ENCODE results near the gene DDX54. TPM values are rescaled to one million over a fixed set of nuclear protein-coding genes. Genes with fewer than 3 reads are reported as not detected.

The DDX54 gene
- total RNA-seq, 1 donor from 2014 or later, result 97.0 TPM

GRCh38 chr12:113136128-113136989 is 48.9 kb downstream of the DDX54 start:
- DNase-seq (ENCODE audit: low spot score in 2 of 2), result no peak

GRCh38 chr12:113135178-113136127 is 49.8 kb downstream of the DDX54 start, which contains the start of gene RASAL1:
Gene RASAL1, minus strand, starts transcription at chr12:113135761. Its CDS starts 299 bp downstream, at chr12:113135462.
- Histone ChIP-seq H3K4me3 (peak within 1 kb of the TSS in 1 of 2 donors; percentile 40), H3K36me3 (no peaks in the 10 kb centered on the region), H3K9me3 (no peaks in the 10 kb centered on the region), H3K27me3 (no peaks in the 10 kb centered on the region), H3K27ac (no peak within 1 kb of the TSS), H3K4me1 (no peaks in the 10 kb centered on the region)
- intact Hi-C loops (cut with DNase I), result no loop called here
- TF ChIP-seq CTCF (IDR thresholded peaks at IDR 0.05), result peak in 1 of 3 experiments; percentile 12
- no peak for DNase-seq (ENCODE audit: low spot score in 2 of 2)

More at GRCh38 chr12:113136128-113136989, 48.9 kb downstream of the DDX54 start:
- intact Hi-C loops (cut with DNase I), result no loop called here
- no peak for TF ChIP-seq CTCF (IDR thresholded peaks at IDR 0.05)
- H3K36me3 ChIP-seq, result no peaks in the 10 kb centered on the region
- no peak overlapping the region for H3K4me3 ChIP-seq
- H3K27me3 ChIP-seq, result no peaks in the 10 kb centered on the region
- H3K9me3 ChIP-seq, result no peaks in the 10 kb centered on the region
- H3K27ac ChIP-seq, result no peak overlapping the region
- no peaks in the 10 kb centered on the region for H3K4me1 ChIP-seq

- Histone ChIP-seq H3K27me3 (no peaks in the 10 kb centered on the region), H3K4me3 (no peak overlapping the region)
These were observed 50.7 kb downstream of the DDX54 start for GRCh38 chr12:113134521-113134951.

GRCh38 chr12:113134071-113134470 is 51.2 kb downstream of the DDX54 start:
- Histone ChIP-seq H3K9me3 (no peaks in the 10 kb centered on the region), H3K36me3 (no peaks in the 10 kb centered on the region), H3K27me3 (no peaks in the 10 kb centered on the region), H3K27ac (no peak overlapping the region), H3K4me3 (no peak overlapping the region), H3K4me1 (no peaks in the 10 kb centered on the region)
- DNase-seq (ENCODE audit: low spot score in 2 of 2), result no peak
- TF ChIP-seq CTCF (IDR thresholded peaks at IDR 0.05), result no peak
- intact Hi-C loops (cut with DNase I), result no loop called here

More at GRCh38 chr12:113134521-113134951, 50.7 kb downstream of the DDX54 start:
- no peak for TF ChIP-seq CTCF (IDR thresholded peaks at IDR 0.05)
- no peaks in the 10 kb centered on the region for H3K9me3 ChIP-seq
- H3K4me1 ChIP-seq, result no peaks in the 10 kb centered on the region
- intact Hi-C loops (cut with DNase I), result no loop called here
- no peak for DNase-seq (ENCODE audit: low spot score in 2 of 2)
- no peak overlapping the region for H3K27ac ChIP-seq
- no peaks in the 10 kb centered on the region for H3K36me3 ChIP-seq

- H3K36me3 ChIP-seq, result no peaks in the 10 kb centered on the region
- no peak overlapping the region for H3K4me3 ChIP-seq
- no peaks in the 10 kb centered on the region for H3K27me3 ChIP-seq
- intact Hi-C loops (cut with DNase I), result no loop called here
- H3K9me3 ChIP-seq, result no peaks in the 10 kb centered on the region
- no peaks in the 10 kb centered on the region for H3K4me1 ChIP-seq
- H3K27ac ChIP-seq, result no peak overlapping the region
- DNase-seq (ENCODE audit: low spot score in 2 of 2), result no peak
- TF ChIP-seq CTCF (IDR thresholded peaks at IDR 0.05), result no peak
These were observed 51.6 kb downstream of the DDX54 start for GRCh38 chr12:113133666-113134065.
